Progenitor cell of endocrine pancreas (in vitro differentiated cells): ENCODE measurements around the gene KCNK5. TPM values are rescaled to one million over a fixed set of nuclear protein-coding genes. Genes with fewer than 3 reads are reported as not detected.

Experiments
- DNase-seq: peaks from one replicate; pipeline ENCODE4 v3.0.0; 2021; ENCODE audit warnings: low spot score; ENCODE audit not compliant: unreplicated experiment
- H3K27ac Mint-ChIP-seq: 2 replicates; pipeline ENCODE4 v1.8.0; 2021; ENCODE audit warnings: mild to moderate bottlenecking, moderate library complexity, mixed read lengths
- H3K27me3 Mint-ChIP-seq: 2 replicates; pipeline ENCODE4 v1.8.0; 2021; ENCODE audit warnings: mixed read lengths
- H3K36me3 Mint-ChIP-seq: 2 replicates; pipeline ENCODE4 v1.8.0; 2022; ENCODE audit warnings: mixed read lengths; ENCODE audit not compliant: insufficient read depth
- H3K4me1 Mint-ChIP-seq: 2 replicates; pipeline ENCODE4 v1.8.0; 2021; ENCODE audit warnings: low read depth, mixed read lengths
- H3K4me3 Mint-ChIP-seq: 2 replicates; pipeline ENCODE4 v1.8.0; 2021; ENCODE audit warnings: low read depth, mild to moderate bottlenecking, moderate library complexity, mixed read lengths
- H3K9me3 Mint-ChIP-seq: 2 replicates; pipeline ENCODE4 v1.8.0; 2021; ENCODE audit warnings: low read depth, mixed read lengths
- total RNA-seq: library from RNA; stranded (reverse); gene quantifications from 2 replicates; pipeline ENCODE4 v1.2.1, GENCODE V29; 2021
- TF ChIP-seq, protein P1 (sequence below): fragments of 200-600 bp; sonication (generic); IDR thresholded peaks from one replicate; pipeline ENCODE4 v1.5.0; 2021; ENCODE audit warnings: antibody characterized with exemption, mild to moderate bottlenecking; ENCODE audit not compliant: unreplicated experiment

The KCNK5 gene
- total RNA-seq, 1 donor from 2014 or later = 2.0 TPM

DNA sequence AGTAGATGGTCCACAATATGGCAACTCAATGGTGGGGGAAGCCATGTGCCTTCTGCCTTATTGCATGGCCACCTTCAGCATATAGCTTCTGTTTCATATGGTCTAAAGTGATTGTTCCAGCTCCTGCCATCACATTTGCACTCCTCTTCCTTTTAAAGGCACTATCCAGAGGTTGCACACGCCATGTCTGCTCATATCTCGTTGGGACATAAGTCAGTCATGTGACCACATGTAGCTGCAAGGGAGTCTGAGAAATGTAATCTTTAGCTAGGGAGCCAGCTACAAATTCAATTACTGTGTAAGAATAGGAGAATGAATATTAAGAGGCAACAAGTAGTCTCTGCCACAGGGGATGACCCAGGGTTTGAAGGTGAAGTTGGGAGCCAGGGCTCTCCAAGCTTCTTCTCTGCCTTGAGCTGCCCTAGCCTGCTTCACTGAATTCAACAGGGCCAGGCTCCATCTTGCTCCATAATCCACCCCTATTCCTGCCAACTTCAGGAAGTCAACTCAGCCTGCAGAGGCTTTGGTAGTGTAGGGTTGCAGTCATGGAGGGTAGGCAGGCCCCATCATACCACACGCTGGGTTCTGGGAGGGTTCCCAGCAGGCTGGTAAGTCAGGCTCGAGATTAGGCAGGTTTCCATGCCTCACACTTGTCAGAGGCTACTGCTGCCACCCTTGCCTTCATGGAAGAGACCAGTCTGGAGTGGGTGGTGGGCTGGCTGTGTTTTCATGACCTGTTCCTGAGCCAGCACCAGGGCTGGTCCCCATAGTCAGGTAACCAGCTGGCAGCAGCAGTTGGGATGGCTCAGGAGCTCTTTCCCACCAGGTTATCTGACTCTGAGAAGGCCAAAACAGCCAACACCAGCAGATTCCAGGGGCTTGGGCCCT, 57.5 kb downstream of the KCNK5 start:
- DNase-seq = no peak
- Mint-ChIP-seq H3K27me3 (peaks cover 35% of the 10 kb centered on the region), H3K9me3 (peaks cover under 1% of the 10 kb centered on the region), H3K27ac (no peak overlapping the region), H3K4me1 (no peaks in the 10 kb centered on the region), H3K36me3 (no peaks in the 10 kb centered on the region), H3K4me3 (no peak overlapping the region)
- TF ChIP-seq, protein P1, sequence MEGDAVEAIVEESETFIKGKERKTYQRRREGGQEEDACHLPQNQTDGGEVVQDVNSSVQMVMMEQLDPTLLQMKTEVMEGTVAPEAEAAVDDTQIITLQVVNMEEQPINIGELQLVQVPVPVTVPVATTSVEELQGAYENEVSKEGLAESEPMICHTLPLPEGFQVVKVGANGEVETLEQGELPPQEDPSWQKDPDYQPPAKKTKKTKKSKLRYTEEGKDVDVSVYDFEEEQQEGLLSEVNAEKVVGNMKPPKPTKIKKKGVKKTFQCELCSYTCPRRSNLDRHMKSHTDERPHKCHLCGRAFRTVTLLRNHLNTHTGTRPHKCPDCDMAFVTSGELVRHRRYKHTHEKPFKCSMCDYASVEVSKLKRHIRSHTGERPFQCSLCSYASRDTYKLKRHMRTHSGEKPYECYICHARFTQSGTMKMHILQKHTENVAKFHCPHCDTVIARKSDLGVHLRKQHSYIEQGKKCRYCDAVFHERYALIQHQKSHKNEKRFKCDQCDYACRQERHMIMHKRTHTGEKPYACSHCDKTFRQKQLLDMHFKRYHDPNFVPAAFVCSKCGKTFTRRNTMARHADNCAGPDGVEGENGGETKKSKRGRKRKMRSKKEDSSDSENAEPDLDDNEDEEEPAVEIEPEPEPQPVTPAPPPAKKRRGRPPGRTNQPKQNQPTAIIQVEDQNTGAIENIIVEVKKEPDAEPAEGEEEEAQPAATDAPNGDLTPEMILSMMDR = no peak

DNA sequence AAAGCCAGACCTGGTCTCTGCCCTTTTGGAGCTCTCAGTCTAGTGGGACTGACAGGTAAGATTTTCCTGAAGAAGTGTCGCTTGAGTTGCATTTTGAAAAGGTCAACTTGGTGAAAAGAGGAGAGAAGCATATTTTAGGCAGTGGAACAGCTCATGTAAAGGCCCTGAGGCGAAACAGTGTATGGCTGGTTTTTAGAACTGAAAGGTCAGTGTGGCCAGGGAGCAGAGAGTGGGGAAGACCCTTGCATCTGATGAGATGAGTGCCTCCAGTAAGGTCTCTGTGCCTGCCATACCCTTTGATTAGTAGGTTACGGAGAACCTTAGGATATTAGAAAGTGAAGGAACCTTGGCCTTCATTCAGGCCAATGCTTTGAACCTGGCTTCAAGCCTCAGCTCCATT, 58.4 kb downstream of the KCNK5 start:
- Mint-ChIP-seq H3K9me3 (no peaks in the 10 kb centered on the region), H3K4me3 (no peak overlapping the region), H3K27me3 (peaks cover 40% of the 10 kb centered on the region), H3K4me1 (no peaks in the 10 kb centered on the region), H3K36me3 (no peaks in the 10 kb centered on the region), H3K27ac (no peak overlapping the region)
- DNase-seq = no peak
- TF ChIP-seq, protein P1 = no peak

DNA sequence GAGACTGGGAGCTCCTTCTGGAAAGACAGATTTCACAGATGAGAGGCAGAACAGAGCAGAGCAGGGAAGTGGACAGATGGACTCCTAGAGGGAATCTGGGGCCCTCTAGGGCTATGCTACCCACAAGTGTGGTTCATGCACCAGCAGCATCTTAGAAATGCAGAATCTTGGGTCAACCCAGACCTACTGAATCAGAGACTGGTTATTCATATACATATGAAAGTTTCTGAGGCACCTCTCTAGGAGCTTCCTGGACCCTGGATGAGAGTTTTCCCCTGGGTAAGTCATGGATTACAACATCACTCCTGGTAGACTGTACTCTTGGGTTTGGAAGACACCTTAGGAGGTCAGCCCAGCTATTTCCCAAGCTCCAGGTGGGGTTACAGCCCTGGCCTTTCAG, 58.9 kb downstream of the KCNK5 start:
- no peaks in the 10 kb centered on the region for H3K36me3 Mint-ChIP-seq
- no peaks in the 10 kb centered on the region for H3K4me1 Mint-ChIP-seq
- TF ChIP-seq, protein P1 = no peak
- no peak for DNase-seq
- H3K4me3 Mint-ChIP-seq = no peak overlapping the region
- no peaks in the 10 kb centered on the region for H3K9me3 Mint-ChIP-seq
- H3K27ac Mint-ChIP-seq = no peak overlapping the region
- H3K27me3 Mint-ChIP-seq = peaks cover 43% of the 10 kb centered on the region

DNA sequence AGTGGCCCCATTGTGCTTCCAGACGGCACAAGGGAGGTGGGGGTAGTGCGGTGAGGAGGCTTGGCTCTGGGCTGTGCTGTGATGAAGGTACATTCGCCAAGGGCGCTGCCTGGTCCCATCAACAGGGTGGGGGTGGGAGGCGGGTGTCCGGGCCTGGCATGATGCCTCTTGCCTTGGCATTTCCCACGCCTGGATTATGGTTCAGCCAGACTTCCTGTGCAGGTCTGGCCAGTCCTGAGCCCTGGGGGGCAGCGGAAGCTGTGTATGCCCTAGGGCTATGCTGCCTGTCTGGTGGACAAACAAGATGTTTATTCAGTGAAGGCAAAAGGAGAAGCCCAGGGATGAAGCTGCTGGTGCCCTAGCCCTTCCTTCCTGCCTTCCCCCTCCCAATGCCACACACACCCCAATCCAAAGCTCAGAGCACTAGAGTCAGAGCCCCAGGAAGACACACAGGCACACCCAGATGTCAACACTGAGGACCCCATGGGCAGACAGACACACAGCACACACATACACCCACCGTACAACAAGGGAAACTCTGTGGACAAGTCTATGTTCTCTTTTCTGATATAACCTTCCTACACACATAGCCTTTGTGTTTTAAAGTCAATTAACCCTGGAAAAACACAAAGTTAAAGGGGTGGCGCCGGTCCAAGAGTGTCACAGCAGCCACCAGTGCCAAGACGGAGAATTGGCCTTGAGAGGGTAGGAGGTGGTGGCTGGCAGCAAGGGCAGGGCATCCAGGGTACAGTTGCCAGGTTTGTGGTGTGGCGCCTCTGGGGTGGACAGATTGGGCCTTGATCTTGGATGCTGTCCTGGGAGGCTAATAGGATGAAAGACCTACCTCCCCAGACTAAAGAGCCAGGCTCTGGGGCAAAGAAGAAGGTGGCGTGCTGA, 59.6 kb downstream of the KCNK5 start:
- no peak overlapping the region for H3K4me3 Mint-ChIP-seq
- no peak overlapping the region for H3K27ac Mint-ChIP-seq
- H3K4me1 Mint-ChIP-seq = no peaks in the 10 kb centered on the region
- H3K36me3 Mint-ChIP-seq = no peaks in the 10 kb centered on the region
- peaks cover 49% of the 10 kb centered on the region for H3K27me3 Mint-ChIP-seq
- TF ChIP-seq, protein P1 = no peak
- H3K9me3 Mint-ChIP-seq = no peaks in the 10 kb centered on the region
- no peak for DNase-seq

DNA sequence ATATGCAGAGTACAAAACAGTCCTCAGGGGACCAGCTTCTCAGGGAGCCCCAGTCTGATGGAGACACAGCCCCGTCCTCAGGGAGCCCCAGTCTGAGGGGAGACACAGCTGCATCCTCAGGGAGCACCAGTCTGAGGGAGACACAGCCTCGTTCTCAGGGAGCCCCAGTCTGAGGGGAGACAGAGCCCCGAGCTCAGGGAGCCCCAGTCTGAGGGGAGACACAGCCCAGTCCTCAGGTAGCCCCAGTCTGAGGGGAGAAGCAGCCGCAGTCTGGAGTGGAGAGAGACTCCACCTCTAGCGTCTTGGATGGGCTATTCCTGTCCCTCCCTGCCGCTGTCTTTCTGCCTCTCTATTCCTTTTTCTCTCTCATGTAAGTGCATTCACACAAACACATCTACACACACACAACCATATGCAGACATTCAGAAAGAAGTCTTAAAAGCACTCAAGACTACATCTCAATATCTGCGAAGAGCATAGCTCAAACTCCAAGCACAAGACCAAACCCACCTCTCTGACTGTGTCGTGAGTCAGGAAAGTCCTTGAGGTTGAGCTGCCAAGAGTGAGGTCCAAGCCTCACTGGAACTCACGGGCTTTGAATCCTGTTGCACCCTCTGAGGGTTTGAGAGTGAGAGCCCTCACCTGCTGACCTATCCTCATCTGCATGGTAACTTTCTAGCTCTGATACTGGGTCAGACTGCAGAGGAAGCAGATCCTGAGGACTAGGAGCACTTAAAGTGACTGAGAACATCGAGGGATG, 61.2 kb downstream of the KCNK5 start:
- H3K9me3 Mint-ChIP-seq = no peaks in the 10 kb centered on the region
- peaks cover 54% of the 10 kb centered on the region for H3K27me3 Mint-ChIP-seq
- no peaks in the 10 kb centered on the region for H3K36me3 Mint-ChIP-seq
- H3K4me1 Mint-ChIP-seq = no peaks in the 10 kb centered on the region
- H3K27ac Mint-ChIP-seq = no peak overlapping the region
- H3K4me3 Mint-ChIP-seq = no peak overlapping the region
- no peak for DNase-seq
- TF ChIP-seq, protein P1 = no peak
